ENCODE measurements around the gene UBAP1.

The UBAP1 gene

GRCh38 chr9:34179213-34180136 lies 632 bp downstream of the UBAP1 start (continued):
- TF ChIP-seq, protein P1, sequence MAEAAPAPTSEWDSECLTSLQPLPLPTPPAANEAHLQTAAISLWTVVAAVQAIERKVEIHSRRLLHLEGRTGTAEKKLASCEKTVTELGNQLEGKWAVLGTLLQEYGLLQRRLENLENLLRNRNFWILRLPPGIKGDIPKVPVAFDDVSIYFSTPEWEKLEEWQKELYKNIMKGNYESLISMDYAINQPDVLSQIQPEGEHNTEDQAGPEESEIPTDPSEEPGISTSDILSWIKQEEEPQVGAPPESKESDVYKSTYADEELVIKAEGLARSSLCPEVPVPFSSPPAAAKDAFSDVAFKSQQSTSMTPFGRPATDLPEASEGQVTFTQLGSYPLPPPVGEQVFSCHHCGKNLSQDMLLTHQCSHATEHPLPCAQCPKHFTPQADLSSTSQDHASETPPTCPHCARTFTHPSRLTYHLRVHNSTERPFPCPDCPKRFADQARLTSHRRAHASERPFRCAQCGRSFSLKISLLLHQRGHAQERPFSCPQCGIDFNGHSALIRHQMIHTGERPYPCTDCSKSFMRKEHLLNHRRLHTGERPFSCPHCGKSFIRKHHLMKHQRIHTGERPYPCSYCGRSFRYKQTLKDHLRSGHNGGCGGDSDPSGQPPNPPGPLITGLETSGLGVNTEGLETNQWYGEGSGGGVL (tag by site-specific recombination; IDR thresholded peaks at IDR 0.05), result peak; percentile 85
- TF ChIP-seq SP3 (tag by site-specific recombination; IDR thresholded peaks at IDR 0.05) (peak; percentile 9), HOXA7 (CRISPR knock-in tag; IDR thresholded peaks at IDR 0.05; ENCODE audit: borderline replicate concordance) (no peak), ZNF221 (tag by site-specific recombination; IDR thresholded peaks at IDR 0.05; ENCODE audit: borderline replicate concordance) (no peak), ZNF266 (tag by site-specific recombination; IDR thresholded peaks at IDR 0.05; ENCODE audit: low read depth) (no peak), ZNF664 (tag by site-specific recombination; IDR thresholded peaks at IDR 0.05) (no peak), ZNF311 (tag by site-specific recombination; IDR thresholded peaks at IDR 0.05; ENCODE audit: borderline replicate concordance) (no peak), ZNF473 (tag by site-specific recombination; IDR thresholded peaks at IDR 0.05) (no peak), KLF7 (tag by site-specific recombination; IDR thresholded peaks at IDR 0.05; ENCODE audit: borderline replicate concordance) (0 out of 2 replicates have a peak, but pooled peaks have one; percentile 26), PATZ1 (tag by site-specific recombination; IDR thresholded peaks at IDR 0.05) (peak; percentile 79; the same call in 1 of the 2 replicates), ZNF223 (tag by site-specific recombination; IDR thresholded peaks at IDR 0.05) (no peak), ZNF184 (tag by site-specific recombination; IDR thresholded peaks at IDR 0.05) (no peak), ZNF24 (tag by site-specific recombination; IDR thresholded peaks at IDR 0.05) (no peak), ZNF791 (tag by site-specific recombination; IDR thresholded peaks at IDR 0.05) (no peak)
- TF ChIP-seq, protein P2, sequence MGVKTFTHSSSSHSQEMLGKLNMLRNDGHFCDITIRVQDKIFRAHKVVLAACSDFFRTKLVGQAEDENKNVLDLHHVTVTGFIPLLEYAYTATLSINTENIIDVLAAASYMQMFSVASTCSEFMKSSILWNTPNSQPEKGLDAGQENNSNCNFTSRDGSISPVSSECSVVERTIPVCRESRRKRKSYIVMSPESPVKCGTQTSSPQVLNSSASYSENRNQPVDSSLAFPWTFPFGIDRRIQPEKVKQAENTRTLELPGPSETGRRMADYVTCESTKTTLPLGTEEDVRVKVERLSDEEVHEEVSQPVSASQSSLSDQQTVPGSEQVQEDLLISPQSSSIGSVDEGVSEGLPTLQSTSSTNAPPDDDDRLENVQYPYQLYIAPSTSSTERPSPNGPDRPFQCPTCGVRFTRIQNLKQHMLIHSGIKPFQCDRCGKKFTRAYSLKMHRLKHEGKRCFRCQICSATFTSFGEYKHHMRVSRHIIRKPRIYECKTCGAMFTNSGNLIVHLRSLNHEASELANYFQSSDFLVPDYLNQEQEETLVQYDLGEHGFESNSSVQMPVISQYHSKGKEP (tag by site-specific recombination; IDR thresholded peaks at IDR 0.05), result no peak

DNA sequence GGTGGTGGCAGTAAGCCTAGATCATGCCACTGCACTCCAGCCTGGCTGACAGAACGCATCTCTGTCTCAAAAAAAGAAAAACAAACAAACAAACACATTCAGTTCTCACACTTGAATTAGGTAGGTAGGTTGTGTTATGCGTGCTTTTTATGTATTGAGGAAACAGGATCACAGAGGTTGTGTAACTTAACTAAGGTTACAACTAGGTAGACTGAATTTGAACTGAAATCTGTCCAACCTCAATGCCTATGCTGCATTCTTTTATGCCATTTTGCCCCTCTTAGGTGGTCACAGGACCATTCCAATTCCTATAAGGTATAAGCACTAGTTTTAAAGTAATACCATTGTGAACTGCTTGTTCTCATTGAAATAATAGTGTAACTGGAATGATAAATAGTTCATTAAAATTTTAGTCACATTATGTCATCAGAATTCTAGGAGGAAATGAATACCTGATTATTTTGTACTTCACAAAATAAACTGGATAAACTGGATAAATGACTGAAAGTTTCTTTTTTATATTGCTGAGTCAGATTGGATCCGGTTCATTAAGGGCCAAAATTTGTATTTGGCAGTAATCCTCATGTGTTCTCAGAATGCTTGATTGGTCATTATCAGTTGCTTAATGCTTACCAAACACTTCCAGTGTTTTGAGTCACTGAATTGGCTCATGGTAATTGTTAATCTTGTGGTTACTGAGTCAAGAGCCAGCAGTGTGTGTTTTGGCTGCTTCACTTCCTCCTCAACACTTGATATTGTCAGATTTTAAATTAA lies 7.1 kb downstream of the UBAP1 start:
- CTCF ChIA-PET, result interaction anchor here (1.6 kb wide), 1 partner anchor 68 kb away, joined by 7 read pairs; no protein-coding TSS in a partner anchor
- POLR2A ChIA-PET, result interaction anchor here (2.7 kb wide), 1 partner anchor 7 kb away, joined by 10 read pairs; the partner anchor contains the start of gene UBAP1
- Histone ChIP-seq H3K4me3 (ENCODE audit: low read depth, low read length) (no peak overlapping the region), H3K27ac (ENCODE audit: extremely low read depth, low read depth, low read length) (no peak overlapping the region), H3K36me3 (ENCODE audit: control insufficient read depth in 2 of 2, insufficient read depth in 1 of 2, low read length in 2 of 2) (peaks cover 4 to 8% of the 10 kb centered on the region in 2 experiments; a peak in 2 of 3 replicates), H3K9me3 (ENCODE audit: control insufficient read depth, insufficient read depth, low read depth, low read length) (no peaks in the 10 kb centered on the region), H3K4me1 (ENCODE audit: control insufficient read depth, insufficient read depth, low read length) (peaks cover 18% of the 10 kb centered on the region; the same call in 1 of the 2 replicates)
- TF ChIP-seq ZNF785 (tag by site-specific recombination; IDR thresholded peaks at IDR 0.05) (no peak), ZNF266 (tag by site-specific recombination; IDR thresholded peaks at IDR 0.05; ENCODE audit: low read depth) (no peak), ZNF48 (tag by site-specific recombination; IDR thresholded peaks at IDR 0.05) (no peak), ZBTB6 (tag by site-specific recombination; IDR thresholded peaks at IDR 0.05) (no peak), ZNF248 (tag by site-specific recombination; IDR thresholded peaks at IDR 0.05) (no peak), SP2 (tag by site-specific recombination; IDR thresholded peaks at IDR 0.05) (no peak), ZFP41 (tag by site-specific recombination; IDR thresholded peaks at IDR 0.05; ENCODE audit: borderline replicate concordance) (no peak), ZEB2 (tag by site-specific recombination; IDR thresholded peaks at IDR 0.05) (peak; percentile 89), ZNF404 (tag by site-specific recombination; IDR thresholded peaks at IDR 0.05) (no peak), TCF7L2 (IDR thresholded peaks at IDR 0.05; ENCODE audit: borderline replicate concordance, low read depth, low read length) (no peak), ZNF23 (tag by site-specific recombination; IDR thresholded peaks at IDR 0.05; ENCODE audit: borderline replicate concordance) (no peak), ZNF585B (tag by site-specific recombination; IDR thresholded peaks at IDR 0.05) (no peak)
- TF ChIP-seq, protein P1 (tag by site-specific recombination; IDR thresholded peaks at IDR 0.05), result no peak

Data from HEK293 (cell line).